Measurements from ENCODE around the gene PATZ1. TPM values are rescaled to one million over a fixed set of nuclear protein-coding genes. Genes with fewer than 3 reads are reported as not detected.

Gene PATZ1
- total RNA-seq, 1 experiment from 2014 or later: 58.5 TPM

- Histone ChIP-seq H3K4me3 (ENCODE audit: low read depth, low read length, poor library complexity, severe bottlenecking) (no peak overlapping the region), H3K4me1 (ENCODE audit: insufficient read depth, low read length, poor library complexity, severe bottlenecking) (no peaks in the 10 kb centered on the region), H3K36me3 (ENCODE audit: insufficient read depth, low read length, poor library complexity, severe bottlenecking) (no peaks in the 10 kb centered on the region), H3K9me3 (ENCODE audit: low read depth, low read length, poor library complexity, severe bottlenecking) (no peaks in the 10 kb centered on the region), H3K27me3 (replicated peaks; ENCODE audit: insufficient read depth, low read depth, low read length, poor library complexity) (no peaks in the 10 kb centered on the region), H3K27ac (ENCODE audit: low read depth, low read length, poor library complexity, severe bottlenecking) (no peak overlapping the region)
- CTCF ChIA-PET: no interaction called here
- no peak for DNase-seq (ENCODE audit: low spot score)
- TF ChIP-seq EZH2 (IDR thresholded peaks at IDR 0.05; ENCODE audit: borderline replicate concordance, low read depth, low read length, poor library complexity, severe bottlenecking) (no peak), CTCF (conservative IDR thresholded peaks at IDR 0.05; ENCODE audit: low read depth, low read length) (no peak)
- POLR2A ChIA-PET (ENCODE audit: low non-redundant PET): no interaction called here
- intact Hi-C loops (cut with micrococcal nuclease; ENCODE audit: unreplicated experiment): no loop called here
- no TSS peak for BruUV-seq (replicated peaks)
Observed at GRCh38 chr22:31354515-31354914, 8.4 kb upstream of the PATZ1 start.

GRCh38 chr22:31350410-31350863 lies 4.3 kb upstream of the PATZ1 start:
- Histone ChIP-seq H3K4me1 (ENCODE audit: insufficient read depth, low read length, poor library complexity, severe bottlenecking) (no peaks in the 10 kb centered on the region), H3K27ac (ENCODE audit: low read depth, low read length, poor library complexity, severe bottlenecking) (no peak overlapping the region), H3K9me3 (ENCODE audit: low read depth, low read length, poor library complexity, severe bottlenecking) (no peaks in the 10 kb centered on the region), H3K27me3 (replicated peaks; ENCODE audit: insufficient read depth, low read depth, low read length, poor library complexity) (no peaks in the 10 kb centered on the region), H3K36me3 (ENCODE audit: insufficient read depth, low read length, poor library complexity, severe bottlenecking) (no peaks in the 10 kb centered on the region), H3K4me3 (ENCODE audit: low read depth, low read length, poor library complexity, severe bottlenecking) (no peak overlapping the region)
- POLR2A ChIA-PET (ENCODE audit: low non-redundant PET): interaction anchor here (0.7 kb wide), 1 partner anchor 17 kb away, joined by 3 read pairs; no protein-coding TSS in a partner anchor
- intact Hi-C loops (cut with micrococcal nuclease; ENCODE audit: unreplicated experiment): no loop called here
- peak; percentile 38 for DNase-seq (ENCODE audit: low spot score)
- TF ChIP-seq EZH2 (IDR thresholded peaks at IDR 0.05; ENCODE audit: borderline replicate concordance, low read depth, low read length, poor library complexity, severe bottlenecking) (no peak), CTCF (conservative IDR thresholded peaks at IDR 0.05; ENCODE audit: low read depth, low read length) (no peak)
- no TSS peak for BruUV-seq (replicated peaks)
- CTCF ChIA-PET: no interaction called here

- ChIA-PET POLR2A (ENCODE audit: low non-redundant PET) (interaction anchor here (0.7 kb wide), 1 partner anchor 17 kb away, joined by 3 read pairs; no protein-coding TSS in a partner anchor), CTCF (no interaction called here)
- DNase-seq (ENCODE audit: low spot score): no peak
- BruUV-seq (replicated peaks): no TSS peak
- Histone ChIP-seq H3K36me3 (ENCODE audit: insufficient read depth, low read length, poor library complexity, severe bottlenecking) (no peaks in the 10 kb centered on the region), H3K4me3 (ENCODE audit: low read depth, low read length, poor library complexity, severe bottlenecking) (no peak overlapping the region), H3K9me3 (ENCODE audit: low read depth, low read length, poor library complexity, severe bottlenecking) (no peaks in the 10 kb centered on the region), H3K27ac (ENCODE audit: low read depth, low read length, poor library complexity, severe bottlenecking) (no peak overlapping the region), H3K27me3 (replicated peaks; ENCODE audit: insufficient read depth, low read depth, low read length, poor library complexity) (no peaks in the 10 kb centered on the region), H3K4me1 (ENCODE audit: insufficient read depth, low read length, poor library complexity, severe bottlenecking) (peaks cover 1% of the 10 kb centered on the region)
- TF ChIP-seq CTCF (conservative IDR thresholded peaks at IDR 0.05; ENCODE audit: low read depth, low read length) (no peak), EZH2 (IDR thresholded peaks at IDR 0.05; ENCODE audit: borderline replicate concordance, low read depth, low read length, poor library complexity, severe bottlenecking) (no peak)
- intact Hi-C loops (cut with micrococcal nuclease; ENCODE audit: unreplicated experiment): no loop called here
Observed at GRCh38 chr22:31349960-31350359, 3.8 kb upstream of the PATZ1 start.

Measured in A673 (cell line).